ENCODE measurements around the gene CHP1. TPM values are rescaled to one million over a fixed set of nuclear protein-coding genes. Genes with fewer than 3 reads are reported as not detected.

CHP1 gene
- total and polyA plus RNA-seq, 2 of the 8 experiments (the other 6 are each of a cell fraction or from before 2014, with no cell fraction given) = 45.2 to 89.0 TPM

DNA sequence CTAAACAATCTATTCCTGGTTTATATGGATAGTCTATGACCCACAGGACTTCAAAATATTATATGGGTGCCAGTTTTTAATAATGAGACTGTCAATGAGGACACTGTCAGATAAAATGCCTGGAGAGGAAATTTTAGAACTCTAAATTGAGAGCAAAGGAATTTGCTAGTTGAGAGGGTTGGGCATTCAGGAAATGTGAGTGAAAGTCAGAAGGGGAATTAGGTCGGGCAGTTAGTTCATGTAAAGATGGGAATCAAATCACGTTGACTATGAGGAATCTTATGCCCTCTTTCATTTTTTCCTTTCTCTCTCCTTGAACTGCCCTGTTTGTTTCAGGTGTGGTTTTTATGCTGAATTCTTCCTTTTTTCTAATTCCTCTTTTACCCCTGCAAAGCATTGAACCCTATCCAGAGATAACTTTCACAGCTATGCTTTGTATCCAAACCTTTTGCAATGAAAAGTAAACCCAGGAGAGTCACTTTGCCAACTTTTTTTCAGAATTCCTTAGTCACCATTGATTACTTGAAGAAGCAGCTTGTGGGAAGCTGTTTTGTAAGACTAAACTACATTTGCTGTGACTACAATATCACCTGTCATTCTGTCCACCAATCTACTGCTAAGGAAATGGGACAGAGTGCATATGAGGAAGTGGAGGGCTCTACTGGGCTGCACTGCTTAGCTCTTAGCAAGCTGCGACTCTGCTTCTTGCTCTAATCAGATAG, 27.8 kb downstream of the CHP1 start (continued):
- TF ChIP-seq SIRT6 (IDR thresholded peaks at IDR 0.05; ENCODE audit: low read length) (no peak), CREB1 (IDR thresholded peaks at IDR 0.05) (no peak), SP1 (IDR thresholded peaks at IDR 0.05; ENCODE audit: low read depth, low read length) (no peak), TAF7 (optimal IDR thresholded peaks at IDR 0.05; ENCODE audit: borderline replicate concordance, low read depth, low read length) (no peak), KDM4A (IDR thresholded peaks at IDR 0.05; ENCODE audit: low read depth, low read length, severe bottlenecking) (no peak), CEBPB (IDR thresholded peaks at IDR 0.05; ENCODE audit: low read depth, low read length) (no peak)
- TF ChIP-seq, protein P1, sequence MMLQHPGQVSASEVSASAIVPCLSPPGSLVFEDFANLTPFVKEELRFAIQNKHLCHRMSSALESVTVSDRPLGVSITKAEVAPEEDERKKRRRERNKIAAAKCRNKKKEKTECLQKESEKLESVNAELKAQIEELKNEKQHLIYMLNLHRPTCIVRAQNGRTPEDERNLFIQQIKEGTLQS (IDR thresholded peaks at IDR 0.05; ENCODE audit: insufficient read depth, low read depth, low read length) = no peak
